ENCODE results near the gene UNC45B.

- no peak for TF ChIP-seq CTCF (IDR thresholded peaks at IDR 0.05; ENCODE audit: low read length)
- no peak for TF ChIP-seq EZH2 (IDR thresholded peaks at IDR 0.05; ENCODE audit: borderline replicate concordance, low read length)
Measured at GRCh38 chr17:35174835-35175334, 27.3 kb downstream of the UNC45B start.

All from OCI-LY1 (cell line).